Thyroid gland (tissue), 4 donors: Measurements from ENCODE around the gene VN1R5. TPM values are rescaled to one million over a fixed set of nuclear protein-coding genes. Genes with fewer than 3 reads are reported as not detected.

ENCODE experiments used
- DNase-seq, 2 donors: peaks; one replicate each; pipeline ENCODE4 v3.0.0-alpha.2; 2019
- H3K27ac ChIP-seq, 3 donors: fragments of 200-600 bp; sonication (generic); 1 replicate in 2 of 3; 2 replicates in 1 of 3; pipeline ENCODE4 v1.5.1; 2016 to 2019; ENCODE audit warnings: mild to moderate bottlenecking in 1 of 3, moderate library complexity in 1 of 3
- H3K27me3 ChIP-seq: fragments of 200-600 bp; sonication (generic); one replicate; pipeline ENCODE4 v1.5.1; 2019
- H3K36me3 ChIP-seq, 2 donors: fragments of 200-600 bp; sonication (generic); one replicate each; pipeline ENCODE4 v1.5.1; 2016 to 2019
- H3K4me1 ChIP-seq, 2 donors: fragments of 200-600 bp; sonication (generic); one replicate each; pipeline ENCODE4 v1.5.1; 2017 to 2019
- H3K4me3 ChIP-seq, 3 donors: fragments of 200-600 bp; sonication (generic); replicated peaks in 1 of 3; 1 replicate in 2 of 3; 2 replicates in 1 of 3; pipeline ENCODE4 v1.5.1; 2016; ENCODE audit warnings: mild to moderate bottlenecking in 1 of 3
- H3K9me3 ChIP-seq: fragments of 200-600 bp; sonication (generic); one replicate; pipeline ENCODE4 v1.5.1; 2017
- CTCF ChIP-seq, 6 experiments: fragments of 200-600 bp in 3 of 6; fragments of 450-650 bp in 3 of 6; sonication (generic) in 3 of 6; IDR thresholded peaks; one replicate each; pipeline ENCODE4 v1.5.1; 2016 to 2019; ENCODE audit warnings: antibody characterized with exemption in 6 of 6, mild to moderate bottlenecking in 2 of 6, inconsistent platforms in 1 of 6, moderate library complexity in 1 of 6
- POLR2A ChIP-seq, 2 donors: fragments of 450-650 bp; IDR thresholded peaks; one replicate each; pipeline ENCODE4 v1.6.1; 2017; ENCODE audit warnings: antibody characterized with exemption in 2 of 2, mild to moderate bottlenecking in 2 of 2, moderate library complexity in 1 of 2
- WGBS, 2 donors: methylation state at CpG; one replicate each; pipeline ENCODE4 v1.1.5; 2017; 5-methylcytosine and 5-hydroxymethylcytosine counted together
- intact Hi-C: fragments of 100-400 bp; cut with DNase I; formaldehyde crosslinking; loops from one replicate; pipeline ENCODE4 v1.15.1; 2023
- total RNA-seq, 4 donors: library from RNA; depleted of rRNA; stranded (reverse); fragments of >200 nt; gene quantifications; one replicate each; pipeline ENCODE4 v1.2.3, GENCODE V29; 2016

VN1R5 gene
- total RNA-seq, 4 donors from 2014 or later: not detected

- no peak overlapping the region for H3K27ac ChIP-seq
- H3K9me3 ChIP-seq: no peaks in the 10 kb centered on the region
- intact Hi-C loops: no loop called here
- no peak for DNase-seq
- H3K4me1 ChIP-seq: peaks cover 0 to 3% of the 10 kb centered on the region in 2 donors
- no peaks in the 10 kb centered on the region for H3K36me3 ChIP-seq
- TF ChIP-seq CTCF (IDR thresholded peaks at IDR 0.05) (no peak), POLR2A (IDR thresholded peaks at IDR 0.05) (no peak)
- no peaks in the 10 kb centered on the region for H3K27me3 ChIP-seq
- H3K4me3 ChIP-seq: no peak overlapping the region
Measured at GRCh38 chr1:247246325-247247115, 9.4 kb upstream of the VN1R5 start.

DNA sequence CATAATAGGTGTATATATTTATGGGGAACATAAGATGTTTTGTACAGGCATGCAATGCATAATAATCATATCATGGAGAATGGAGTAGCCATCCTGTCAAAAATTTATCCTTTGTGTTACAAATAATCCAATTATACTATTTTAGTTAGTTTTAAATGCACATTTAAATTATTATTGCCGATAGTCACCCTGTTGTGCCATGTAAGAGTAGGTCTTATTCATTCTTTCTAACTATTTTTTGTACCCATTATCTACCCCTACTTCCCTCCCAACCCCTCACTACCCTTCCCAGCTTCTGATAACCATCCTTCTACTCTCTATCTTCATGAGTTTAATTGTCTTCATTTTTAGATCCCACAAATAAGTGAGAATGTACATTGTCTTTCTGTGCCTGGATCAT lies 8.3 kb upstream of the VN1R5 start:
- no peaks in the 10 kb centered on the region for H3K27me3 ChIP-seq
- H3K4me1 ChIP-seq: peaks cover 0 to 3% of the 10 kb centered on the region in 2 donors
- H3K4me3 ChIP-seq: no peak overlapping the region
- no peaks in the 10 kb centered on the region for H3K36me3 ChIP-seq
- H3K27ac ChIP-seq: no peak overlapping the region
- intact Hi-C loops: no loop called here
- 96 to 98% methylated on average over 1 of the region's 1 CpG for WGBS, 2 donors
- no peaks in the 10 kb centered on the region for H3K9me3 ChIP-seq
- TF ChIP-seq POLR2A (IDR thresholded peaks at IDR 0.05): no peak
- no peak for DNase-seq

- DNase-seq: no peak
- TF ChIP-seq POLR2A (IDR thresholded peaks at IDR 0.05): no peak
- TF ChIP-seq CTCF (IDR thresholded peaks at IDR 0.05): no peak
- Histone ChIP-seq H3K27ac (no peak overlapping the region), H3K36me3 (no peaks in the 10 kb centered on the region), H3K4me3 (no peak overlapping the region), H3K9me3 (no peaks in the 10 kb centered on the region), H3K4me1 (no peaks in the 10 kb centered on the region), H3K27me3 (no peaks in the 10 kb centered on the region)
- intact Hi-C loops: no loop called here
- 90 to 92% methylated on average over 5 of the region's 5 CpGs for WGBS, 2 donors
Measured at GRCh38 chr1:247266053-247266452, 10.2 kb downstream of the VN1R5 start.

DNA sequence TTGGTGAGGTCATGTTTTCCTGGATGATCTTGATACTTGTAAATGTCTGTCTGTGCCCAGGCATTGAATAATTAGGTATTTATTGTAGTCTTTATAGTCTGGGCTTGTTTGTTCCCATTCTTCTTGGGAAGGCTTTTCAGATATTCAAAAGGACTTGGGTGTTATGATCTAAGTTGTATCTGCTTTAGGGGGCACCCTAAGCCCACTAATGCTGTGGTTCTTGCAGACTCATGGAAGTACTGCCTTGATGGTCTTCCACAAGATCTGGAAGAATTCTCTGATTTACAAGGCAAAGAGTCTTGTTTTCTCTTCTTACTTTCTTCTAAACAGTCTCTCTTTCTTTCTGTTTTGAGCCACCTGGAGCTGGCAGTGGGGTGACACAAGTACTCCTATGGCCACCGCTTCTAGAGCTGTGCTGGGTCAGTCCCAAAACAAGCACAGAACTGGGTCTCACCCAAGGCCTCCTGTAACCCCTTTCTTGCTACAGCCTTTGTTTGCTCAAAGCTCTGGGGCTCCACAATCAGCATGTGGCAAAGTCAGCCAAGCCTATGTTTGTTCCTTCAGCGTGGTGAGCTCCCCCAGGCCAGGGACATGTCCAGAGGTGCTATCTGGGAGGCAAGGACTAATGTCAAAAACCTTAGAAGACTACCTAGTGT lies 12.6 kb downstream of the VN1R5 start:
- Histone ChIP-seq H3K4me3 (no peak overlapping the region), H3K36me3 (no peaks in the 10 kb centered on the region), H3K27ac (no peak overlapping the region), H3K9me3 (no peaks in the 10 kb centered on the region), H3K27me3 (no peaks in the 10 kb centered on the region), H3K4me1 (peaks cover 2 to 5% of the 10 kb centered on the region in 2 donors)
- WGBS, 2 donors: 73 to 86% methylated on average over 2 of the region's 2 CpGs
- no peak for DNase-seq
- no peak for TF ChIP-seq CTCF (IDR thresholded peaks at IDR 0.05)
- TF ChIP-seq POLR2A (IDR thresholded peaks at IDR 0.05): no peak
- intact Hi-C loops: no loop called here

DNA sequence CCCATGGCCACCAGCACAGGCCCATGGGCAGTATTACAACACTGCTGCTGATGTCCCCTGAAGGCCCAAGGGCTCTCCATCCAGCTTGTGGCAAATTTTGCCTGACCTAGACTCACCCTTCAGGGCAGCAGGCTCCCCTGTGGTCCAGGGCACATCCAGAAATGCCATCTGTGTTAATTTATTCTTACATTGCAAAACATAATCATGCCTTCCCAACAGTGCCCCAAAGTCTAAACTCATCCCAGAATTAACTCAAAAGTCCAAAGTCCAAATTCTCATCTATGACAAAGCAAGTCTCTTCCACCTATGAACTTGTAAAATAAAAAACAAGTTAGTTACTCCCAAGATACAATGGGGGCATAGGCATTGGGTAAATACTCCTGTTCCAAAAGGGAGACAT lies 13.3 kb downstream of the VN1R5 start:
- Histone ChIP-seq H3K27ac (no peak overlapping the region), H3K36me3 (no peaks in the 10 kb centered on the region), H3K27me3 (no peaks in the 10 kb centered on the region), H3K9me3 (no peaks in the 10 kb centered on the region), H3K4me1 (peaks cover 5% of the 10 kb centered on the region in 2 donors), H3K4me3 (no peak overlapping the region)
- no peak for DNase-seq
- intact Hi-C loops: no loop called here
- no peak for TF ChIP-seq CTCF (IDR thresholded peaks at IDR 0.05)
- no peak for TF ChIP-seq POLR2A (IDR thresholded peaks at IDR 0.05)
